22Rv1 (cell line): ENCODE results near the gene GFPT2.

Experiments
- ZFX ChIP-seq: fragments of 450-650 bp; IDR thresholded peaks from 2 replicates; pipeline ENCODE4 v1.6.1; 2017; ENCODE audit warnings: antibody characterized with exemption, borderline replicate concordance
- TF ChIP-seq, protein P1 (sequence below): fragments of 450-650 bp; IDR thresholded peaks from 2 replicates; pipeline ENCODE4 v1.5.1; 2017; ENCODE audit warnings: mild to moderate bottlenecking

DNA sequence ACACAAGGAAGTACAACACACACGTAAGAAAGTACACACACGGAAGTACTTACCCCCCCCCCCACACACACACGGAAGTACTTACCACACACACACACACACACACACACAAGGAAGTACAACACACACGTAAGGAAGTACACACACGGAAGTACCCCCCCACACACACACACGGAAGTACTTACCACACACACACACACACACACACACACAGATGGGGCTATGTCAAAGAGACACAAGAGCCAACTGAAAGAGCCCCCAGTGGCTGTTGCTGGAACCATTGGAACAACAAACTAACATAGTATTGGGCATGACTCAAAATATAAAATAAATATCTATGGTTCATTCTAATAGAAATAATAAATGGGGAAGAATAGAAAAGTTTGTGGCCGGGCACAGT, 56.4 kb downstream of the GFPT2 start:
- TF ChIP-seq, protein P1, sequence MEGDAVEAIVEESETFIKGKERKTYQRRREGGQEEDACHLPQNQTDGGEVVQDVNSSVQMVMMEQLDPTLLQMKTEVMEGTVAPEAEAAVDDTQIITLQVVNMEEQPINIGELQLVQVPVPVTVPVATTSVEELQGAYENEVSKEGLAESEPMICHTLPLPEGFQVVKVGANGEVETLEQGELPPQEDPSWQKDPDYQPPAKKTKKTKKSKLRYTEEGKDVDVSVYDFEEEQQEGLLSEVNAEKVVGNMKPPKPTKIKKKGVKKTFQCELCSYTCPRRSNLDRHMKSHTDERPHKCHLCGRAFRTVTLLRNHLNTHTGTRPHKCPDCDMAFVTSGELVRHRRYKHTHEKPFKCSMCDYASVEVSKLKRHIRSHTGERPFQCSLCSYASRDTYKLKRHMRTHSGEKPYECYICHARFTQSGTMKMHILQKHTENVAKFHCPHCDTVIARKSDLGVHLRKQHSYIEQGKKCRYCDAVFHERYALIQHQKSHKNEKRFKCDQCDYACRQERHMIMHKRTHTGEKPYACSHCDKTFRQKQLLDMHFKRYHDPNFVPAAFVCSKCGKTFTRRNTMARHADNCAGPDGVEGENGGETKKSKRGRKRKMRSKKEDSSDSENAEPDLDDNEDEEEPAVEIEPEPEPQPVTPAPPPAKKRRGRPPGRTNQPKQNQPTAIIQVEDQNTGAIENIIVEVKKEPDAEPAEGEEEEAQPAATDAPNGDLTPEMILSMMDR, result no peak
- no peak for TF ChIP-seq ZFX
